Gastroesophageal sphincter (tissue), 4 donors: ENCODE measurements around the gene CD6. TPM values are rescaled to one million over a fixed set of nuclear protein-coding genes. Genes with fewer than 3 reads are reported as not detected.

Experiments used
- ATAC-seq: fragments of 150-250 bp; one replicate; pipeline ENCODE4 v1.9.1; 2016; ENCODE audit warnings: mild to moderate bottlenecking, moderate library complexity
- H3K27ac ChIP-seq, 4 donors: fragments of 200-600 bp; sonication (generic) in 3 of 4; 1 replicate in 3 of 4; 2 replicates in 1 of 4; pipeline ENCODE4 v1.5.1; 2016 to 2019
- H3K27me3 ChIP-seq: fragments of 200-600 bp; sonication (generic); one replicate; pipeline ENCODE4 v1.5.1; 2019
- H3K36me3 ChIP-seq, 2 donors: fragments of 200-600 bp; sonication (generic); one replicate each; pipeline ENCODE4 v1.5.1; 2019; ENCODE audit warnings: control low read depth in 1 of 2
- H3K4me1 ChIP-seq, 3 donors: fragments of 200-600 bp; sonication (generic); 1 replicate in 2 of 3; 2 replicates in 1 of 3; pipeline ENCODE4 v1.5.1; 2016 to 2019; ENCODE audit warnings: control low read depth in 2 of 3
- H3K4me3 ChIP-seq, 2 donors: fragments of 200-600 bp; sonication (generic); one replicate each; pipeline ENCODE4 v1.5.1; 2019; ENCODE audit warnings: mild to moderate bottlenecking in 1 of 2, moderate library complexity in 1 of 2
- H3K9me3 ChIP-seq, 3 donors: fragments of 200-600 bp; sonication (generic); one replicate each; pipeline ENCODE4 v1.5.1; 2017 to 2019; ENCODE audit warnings: control low read depth in 2 of 3
- EP300 ChIP-seq: sonication (generic); formaldehyde crosslinking; IDR thresholded peaks from one replicate; pipeline ENCODE4 v1.6.1; 2017; ENCODE audit warnings: antibody characterized with exemption, mild to moderate bottlenecking
- POLR2A ChIP-seq, 2 donors: fragments of 450-650 bp; IDR thresholded peaks; one replicate each; pipeline ENCODE4 v1.6.1; 2017; ENCODE audit warnings: antibody characterized with exemption in 2 of 2, mild to moderate bottlenecking in 2 of 2, moderate library complexity in 1 of 2
- POLR2AphosphoS5 ChIP-seq: sonication (generic); formaldehyde crosslinking; IDR thresholded peaks from one replicate; pipeline ENCODE4 v1.6.1; 2017; ENCODE audit warnings: antibody characterized with exemption
- WGBS, 2 donors: methylation state at CpG; one replicate each; pipeline ENCODE4 v1.1.5; 2018; ENCODE audit warnings: low coverage in 1 of 2; 5-methylcytosine and 5-hydroxymethylcytosine counted together
- total RNA-seq, 4 donors: library from RNA; depleted of rRNA; stranded (reverse); fragments of >200 nt; gene quantifications; one replicate each; pipeline ENCODE4 v1.1.0, GENCODE V29; 2016
- TF ChIP-seq, protein P1 (sequence below), 4 experiments: fragments of 200-600 bp in 2 of 4; fragments of 450-650 bp in 2 of 4; sonication (generic) in 1 of 4; IDR thresholded peaks; one replicate each; pipeline ENCODE4 v1.5.1; 2017 to 2019; ENCODE audit warnings: antibody characterized with exemption in 4 of 4, mild to moderate bottlenecking in 2 of 4, moderate library complexity in 2 of 4

The CD6 gene
- total RNA-seq, 4 donors from 2014 or later, result 0.15 to 2.7 (median 0.35) TPM; not detected in 1

DNA sequence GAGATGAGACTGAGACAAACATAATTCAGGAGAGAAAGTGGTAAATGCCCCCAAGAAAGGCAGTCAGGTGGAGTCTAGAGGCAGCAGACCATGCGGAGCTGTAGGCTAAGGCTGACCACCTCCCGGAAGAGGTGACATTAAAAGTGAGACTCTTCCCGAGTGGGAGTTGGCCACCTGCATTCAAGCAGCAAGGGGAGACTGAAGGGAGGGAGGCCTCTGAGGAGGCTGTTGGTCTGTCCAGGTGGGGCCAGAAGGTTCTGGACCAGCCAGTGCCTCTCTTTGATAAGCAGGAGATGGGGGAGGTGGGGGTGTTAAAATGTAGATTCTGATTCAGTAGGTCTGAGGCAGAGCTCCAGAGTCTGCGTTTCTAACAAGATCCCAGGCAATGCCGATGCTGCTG lies 37.5 kb downstream of the CD6 start:
- H3K27ac ChIP-seq, result no peak overlapping the region
- WGBS, 2 donors, result 93 to 95% methylated on average over 3 of the region's 5 CpGs
- no peak for TF ChIP-seq POLR2AphosphoS5
- no peak for TF ChIP-seq POLR2A (IDR thresholded peaks at IDR 0.05)
- H3K4me1 ChIP-seq, result peaks cover 0 to 22% (median 11%) of the 10 kb centered on the region in 3 donors
- no peak overlapping the region for H3K4me3 ChIP-seq
- H3K9me3 ChIP-seq, result no peaks in the 10 kb centered on the region
- H3K36me3 ChIP-seq, result no peaks in the 10 kb centered on the region
- H3K27me3 ChIP-seq, result peaks cover 25% of the 10 kb centered on the region
- ATAC-seq, result no peak

GRCh38 chr11:61009392-61010275 lies 38.2 kb downstream of the CD6 start:
- no peak for TF ChIP-seq POLR2AphosphoS5
- H3K4me1 ChIP-seq, result peaks cover 0 to 16% (median 11%) of the 10 kb centered on the region in 3 donors
- WGBS, 2 donors, result 88 to 97% methylated on average over 4 to 6 of the region's 15 CpGs
- peaks cover 25% of the 10 kb centered on the region for H3K27me3 ChIP-seq
- H3K4me3 ChIP-seq, result no peak overlapping the region
- no peaks in the 10 kb centered on the region for H3K36me3 ChIP-seq
- no peak overlapping the region for H3K27ac ChIP-seq
- no peak for ATAC-seq
- H3K9me3 ChIP-seq, result no peaks in the 10 kb centered on the region

- Histone ChIP-seq H3K27ac (no peak overlapping the region), H3K4me1 (peaks cover 0 to 16% (median 11%) of the 10 kb centered on the region in 3 donors), H3K36me3 (no peaks in the 10 kb centered on the region), H3K9me3 (no peaks in the 10 kb centered on the region), H3K27me3 (peaks cover 25% of the 10 kb centered on the region), H3K4me3 (no peak overlapping the region)
- TF ChIP-seq, protein P1, sequence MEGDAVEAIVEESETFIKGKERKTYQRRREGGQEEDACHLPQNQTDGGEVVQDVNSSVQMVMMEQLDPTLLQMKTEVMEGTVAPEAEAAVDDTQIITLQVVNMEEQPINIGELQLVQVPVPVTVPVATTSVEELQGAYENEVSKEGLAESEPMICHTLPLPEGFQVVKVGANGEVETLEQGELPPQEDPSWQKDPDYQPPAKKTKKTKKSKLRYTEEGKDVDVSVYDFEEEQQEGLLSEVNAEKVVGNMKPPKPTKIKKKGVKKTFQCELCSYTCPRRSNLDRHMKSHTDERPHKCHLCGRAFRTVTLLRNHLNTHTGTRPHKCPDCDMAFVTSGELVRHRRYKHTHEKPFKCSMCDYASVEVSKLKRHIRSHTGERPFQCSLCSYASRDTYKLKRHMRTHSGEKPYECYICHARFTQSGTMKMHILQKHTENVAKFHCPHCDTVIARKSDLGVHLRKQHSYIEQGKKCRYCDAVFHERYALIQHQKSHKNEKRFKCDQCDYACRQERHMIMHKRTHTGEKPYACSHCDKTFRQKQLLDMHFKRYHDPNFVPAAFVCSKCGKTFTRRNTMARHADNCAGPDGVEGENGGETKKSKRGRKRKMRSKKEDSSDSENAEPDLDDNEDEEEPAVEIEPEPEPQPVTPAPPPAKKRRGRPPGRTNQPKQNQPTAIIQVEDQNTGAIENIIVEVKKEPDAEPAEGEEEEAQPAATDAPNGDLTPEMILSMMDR (IDR thresholded peaks at IDR 0.05), result no peak
- no peak for TF ChIP-seq POLR2AphosphoS5
- TF ChIP-seq POLR2A (IDR thresholded peaks at IDR 0.05), result no peak
- no peak for TF ChIP-seq EP300
- 84 to 88% methylated on average over 10 to 12 of the region's 16 CpGs for WGBS, 2 donors
- ATAC-seq, result no peak
Observed at GRCh38 chr11:61010466-61011228, 39.2 kb downstream of the CD6 start.

- Histone ChIP-seq H3K27me3 (peaks cover 31% of the 10 kb centered on the region), H3K9me3 (no peaks in the 10 kb centered on the region), H3K36me3 (no peaks in the 10 kb centered on the region), H3K27ac (no peak overlapping the region), H3K4me3 (no peak overlapping the region), H3K4me1 (peaks cover 0 to 16% (median 11%) of the 10 kb centered on the region in 3 donors)
- TF ChIP-seq POLR2AphosphoS5 (no peak), EP300 (no peak), POLR2A (IDR thresholded peaks at IDR 0.05) (no peak)
- TF ChIP-seq, protein P1 (IDR thresholded peaks at IDR 0.05), result no peak
- 47 to 100% methylated on average over 1 to 2 of the region's 7 CpGs for WGBS, 2 donors
- ATAC-seq, result no peak
Observed at GRCh38 chr11:61011229-61011870, 39.9 kb downstream of the CD6 start.

- no peak for ATAC-seq
- Histone ChIP-seq H3K9me3 (no peaks in the 10 kb centered on the region), H3K36me3 (no peaks in the 10 kb centered on the region), H3K4me1 (peaks cover 0 to 15% (median 11%) of the 10 kb centered on the region in 3 donors), H3K27me3 (peaks cover 26% of the 10 kb centered on the region), H3K4me3 (no peak overlapping the region), H3K27ac (no peak overlapping the region)
- TF ChIP-seq, protein P1 (IDR thresholded peaks at IDR 0.05), result no peak
- TF ChIP-seq POLR2A (IDR thresholded peaks at IDR 0.05), result no peak
- no peak for TF ChIP-seq EP300
- TF ChIP-seq POLR2AphosphoS5, result no peak
- 53 to 100% methylated on average over 3 to 8 of the region's 12 CpGs for WGBS, 2 donors
Observed at GRCh38 chr11:61011950-61012736, 40.7 kb downstream of the CD6 start.
